SK-N-SH treated with all-trans-retinoic acid at 6 μM for 48 hours (cell line): ENCODE measurements around the gene CTBP2.

ENCODE experiments used
- ATAC-seq: fragments of 200-7000 bp; cut with Tn5 transposase; 3 replicates; pipeline ENCODE4 v1.9.1; 2020; ENCODE audit warnings: mild to moderate bottlenecking, moderate library complexity
- ARNTL ChIP-seq: fragments of 450-650 bp; formaldehyde crosslinking; IDR thresholded peaks from 2 replicates; pipeline ENCODE4 v1.5.0; 2020; ENCODE audit warnings: low read depth, mild to moderate bottlenecking, moderate library complexity, borderline replicate concordance
- BACH2 ChIP-seq: fragments of 250-450 bp; sonication (Bioruptor Pico); IDR thresholded peaks from 2 replicates; pipeline ENCODE4 v1.9.0; 2021; ENCODE audit warnings: mild to moderate bottlenecking, borderline replicate concordance
- CREB5 ChIP-seq: fragments of 250-450 bp; sonication (Bioruptor Pico); IDR thresholded peaks from 2 replicates; pipeline ENCODE4 v1.5.1; 2020; ENCODE audit warnings: low read depth, mild to moderate bottlenecking, moderate library complexity
- CSDC2 ChIP-seq: fragments of 250-450 bp; sonication (Bioruptor Pico); IDR thresholded peaks from 2 replicates; pipeline ENCODE4 v1.5.0; 2020; ENCODE audit warnings: mild to moderate bottlenecking, moderate library complexity
- CSRNP3 ChIP-seq: fragments of 250-450 bp; sonication (Bioruptor Pico); IDR thresholded peaks from 2 replicates; pipeline ENCODE4 v1.5.1; 2021; ENCODE audit warnings: mild to moderate bottlenecking, moderate library complexity
- ESRRG ChIP-seq: fragments of 250-450 bp; sonication (Bioruptor Pico); IDR thresholded peaks from 2 replicates; pipeline ENCODE4 v1.6.1; 2021; ENCODE audit warnings: mild to moderate bottlenecking
- GLIS3 ChIP-seq: fragments of 250-450 bp; sonication (Bioruptor Pico); IDR thresholded peaks from 2 replicates; pipeline ENCODE4 v1.5.0; 2020; ENCODE audit warnings: mild to moderate bottlenecking, moderate library complexity
- ISL1 ChIP-seq: fragments of 250-450 bp; sonication (Bioruptor Pico); IDR thresholded peaks from 2 replicates; pipeline ENCODE4 v2.1.2; 2022; ENCODE audit warnings: mild to moderate bottlenecking, moderate library complexity
- OSR1 ChIP-seq: fragments of 250-450 bp; sonication (Bioruptor Pico); IDR thresholded peaks from 2 replicates; pipeline ENCODE4 v1.8.0; 2022; ENCODE audit warnings: moderate library complexity, mild to moderate bottlenecking, inconsistent platforms
- PATZ1 ChIP-seq: fragments of 250-450 bp; sonication (Bioruptor Pico); IDR thresholded peaks from 2 replicates; pipeline ENCODE4 v1.8.0; 2020; ENCODE audit warnings: mild to moderate bottlenecking, moderate library complexity, borderline replicate concordance
- POU6F1 ChIP-seq: fragments of 250-450 bp; sonication (Bioruptor Pico); IDR thresholded peaks from 2 replicates; pipeline ENCODE4 v1.8.0; 2021; ENCODE audit warnings: low read depth, mild to moderate bottlenecking, moderate library complexity, borderline replicate concordance
- RARB ChIP-seq: fragments of 250-450 bp; sonication (Bioruptor Pico); IDR thresholded peaks from 2 replicates; pipeline ENCODE4 v1.8.0; 2021; ENCODE audit warnings: mild to moderate bottlenecking, moderate library complexity
- TCF4 ChIP-seq: fragments of 250-450 bp; sonication (Bioruptor Pico); IDR thresholded peaks from 2 replicates; pipeline ENCODE4 v1.8.0; 2021; ENCODE audit warnings: mild to moderate bottlenecking, moderate library complexity, borderline replicate concordance
- TOX ChIP-seq: fragments of 250-450 bp; sonication (Bioruptor Pico); IDR thresholded peaks from 2 replicates; pipeline ENCODE4 v1.8.0; 2021; ENCODE audit warnings: mild to moderate bottlenecking, moderate library complexity, borderline replicate concordance
- ZC3H10 ChIP-seq: fragments of 250-450 bp; sonication (Bioruptor Pico); IDR thresholded peaks from 2 replicates; pipeline ENCODE4 v1.5.1; 2021; ENCODE audit warnings: mild to moderate bottlenecking, moderate library complexity
- ZFP3 ChIP-seq: fragments of 250-450 bp; sonication (Bioruptor Pico); IDR thresholded peaks from 2 replicates; pipeline ENCODE4 v1.5.0; 2020; ENCODE audit warnings: mild to moderate bottlenecking, moderate library complexity
- ZFP30 ChIP-seq: fragments of 450-650 bp; formaldehyde crosslinking; IDR thresholded peaks from 2 replicates; pipeline ENCODE4 v1.5.0; 2022; ENCODE audit warnings: mild to moderate bottlenecking, moderate library complexity
- ZNF565 ChIP-seq: fragments of 450-650 bp; formaldehyde crosslinking; conservative IDR thresholded peaks from 2 replicates; pipeline ENCODE4 v1.5.0; 2020; ENCODE audit warnings: low read depth, mild to moderate bottlenecking, moderate library complexity
- ZNF70 ChIP-seq: fragments of 450-650 bp; formaldehyde crosslinking; IDR thresholded peaks from 2 replicates; pipeline ENCODE4 v1.5.0; 2020; ENCODE audit warnings: mild to moderate bottlenecking, moderate library complexity
- ZNF8 ChIP-seq: fragments of 450-650 bp; formaldehyde crosslinking; IDR thresholded peaks from 2 replicates; pipeline ENCODE4 v1.5.0; 2020; ENCODE audit warnings: mild to moderate bottlenecking, moderate library complexity

The CTBP2 gene

GRCh38 chr10:125052146-125052545 is 108.2 kb downstream of the CTBP2 start:
- TF ChIP-seq ZFP3 (CRISPR knock-in tag) (no peak), TCF4 (CRISPR knock-in tag) (no peak), GLIS3 (CRISPR knock-in tag) (no peak), BACH2 (CRISPR knock-in tag) (no peak), ESRRG (no peak), CSRNP3 (CRISPR knock-in tag) (no peak), ZNF8 (CRISPR knock-in tag) (no peak), ZNF70 (CRISPR knock-in tag) (no peak), PATZ1 (no peak), ISL1 (CRISPR knock-in tag) (no peak), ZFP30 (CRISPR knock-in tag) (no peak), ARNTL (CRISPR knock-in tag) (no peak), POU6F1 (CRISPR knock-in tag) (no peak)
- TF ChIP-seq, all 23 proteins: peak for 0
- no peak for ATAC-seq

- no peak for TF ChIP-seq CSDC2 (CRISPR knock-in tag)
- TF ChIP-seq RARB (CRISPR knock-in tag), result no peak
- TF ChIP-seq CREB5 (CRISPR knock-in tag), result no peak
- no peak for TF ChIP-seq TOX (CRISPR knock-in tag)
- no peak for TF ChIP-seq ISL1 (CRISPR knock-in tag)
- TF ChIP-seq TCF4 (CRISPR knock-in tag), result no peak
- TF ChIP-seq ZC3H10 (CRISPR knock-in tag), result no peak
- no peak for TF ChIP-seq POU6F1 (CRISPR knock-in tag)
- TF ChIP-seq BACH2 (CRISPR knock-in tag), result no peak
- no peak for ATAC-seq
Observed at GRCh38 chr10:125050383-125050782, 110.0 kb downstream of the CTBP2 start.

GRCh38 chr10:125049216-125049881 is 111.0 kb downstream of the CTBP2 start:
- TF ChIP-seq OSR1, result no peak
- TF ChIP-seq ZNF565 (CRISPR knock-in tag), result no peak
- TF ChIP-seq ARNTL (CRISPR knock-in tag), result no peak
- no peak for TF ChIP-seq CREB5 (CRISPR knock-in tag)
- no peak for TF ChIP-seq GLIS3 (CRISPR knock-in tag)
- TF ChIP-seq, all 23 proteins: peak for 0
- ATAC-seq, result no peak
